VCaP (cell line): ENCODE measurements around the gene SNRPB.

Experiments used
- H3K27ac ChIP-seq: fragments of 450-650 bp; 2 replicates; pipeline ENCODE4 v1.5.1; 2017
- CTCF ChIP-seq: fragments of 450-650 bp; conservative IDR thresholded peaks from 2 replicates; pipeline ENCODE4 v1.5.1; 2017; ENCODE audit warnings: mild to moderate bottlenecking, moderate library complexity

The SNRPB gene

GRCh38 chr20:2417213-2417541 is 53.4 kb downstream of the SNRPB start:
- peak overlapping the region; percentile 18 for H3K27ac ChIP-seq
- TF ChIP-seq CTCF, result no peak

DNA sequence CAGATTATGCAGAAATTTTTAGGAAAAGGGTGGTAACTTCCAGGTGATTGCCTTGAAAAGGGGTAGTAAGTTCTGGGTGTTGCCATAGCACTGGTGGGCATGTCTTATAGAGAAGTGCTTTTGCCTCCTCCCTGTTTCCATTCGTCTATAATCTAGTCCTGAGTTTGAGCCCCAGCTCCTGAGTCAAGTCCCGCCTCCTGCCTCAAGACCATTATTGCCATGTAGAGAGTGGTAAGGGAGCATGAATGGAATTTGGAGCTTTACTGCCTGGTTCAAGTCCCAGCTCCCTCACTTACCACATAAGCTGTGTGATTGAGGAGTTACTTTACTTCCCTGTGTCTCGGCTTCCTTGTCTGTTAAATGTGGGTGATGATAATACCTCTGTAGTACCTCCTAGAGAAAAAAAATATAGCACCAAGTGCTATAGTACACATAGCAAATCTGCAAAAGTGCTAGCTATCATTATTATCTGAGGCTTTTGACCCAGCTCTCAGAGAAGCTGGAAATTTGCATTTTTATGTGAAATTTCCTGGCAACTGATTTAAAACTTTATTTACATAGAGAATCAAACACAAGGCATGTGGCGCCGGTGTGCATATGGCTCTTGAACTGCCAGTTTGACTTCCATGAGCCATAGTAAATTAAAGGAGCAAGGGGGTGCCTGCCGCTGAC is 53.9 kb downstream of the SNRPB start:
- H3K27ac ChIP-seq, result peak overlapping the region; percentile 18
- no peak for TF ChIP-seq CTCF
